NT2/D1 (cell line): Measurements from ENCODE around the gene NADK.
"Not testable (repeated sequence)": the region's sequence is repeated elsewhere in the genome, so short reads cannot be mapped to it uniquely, and the experiment has no call there.

ENCODE experiments used
- SUZ12 ChIP-seq: IDR thresholded peaks from 2 replicates; pipeline ENCODE4 v1.6.1; 2011; ENCODE audit not compliant: insufficient read length, insufficient read depth; ENCODE audit errors: extremely low read depth
- YY1 ChIP-seq: IDR thresholded peaks from 2 replicates; pipeline ENCODE4 v1.6.1; 2011; ENCODE audit not compliant: insufficient read length, insufficient read depth
- ZNF274 ChIP-seq: IDR thresholded peaks from 2 replicates; pipeline ENCODE4 v1.6.1; 2011; ENCODE audit warnings: mild to moderate bottlenecking, low read depth, low read length

DNA sequence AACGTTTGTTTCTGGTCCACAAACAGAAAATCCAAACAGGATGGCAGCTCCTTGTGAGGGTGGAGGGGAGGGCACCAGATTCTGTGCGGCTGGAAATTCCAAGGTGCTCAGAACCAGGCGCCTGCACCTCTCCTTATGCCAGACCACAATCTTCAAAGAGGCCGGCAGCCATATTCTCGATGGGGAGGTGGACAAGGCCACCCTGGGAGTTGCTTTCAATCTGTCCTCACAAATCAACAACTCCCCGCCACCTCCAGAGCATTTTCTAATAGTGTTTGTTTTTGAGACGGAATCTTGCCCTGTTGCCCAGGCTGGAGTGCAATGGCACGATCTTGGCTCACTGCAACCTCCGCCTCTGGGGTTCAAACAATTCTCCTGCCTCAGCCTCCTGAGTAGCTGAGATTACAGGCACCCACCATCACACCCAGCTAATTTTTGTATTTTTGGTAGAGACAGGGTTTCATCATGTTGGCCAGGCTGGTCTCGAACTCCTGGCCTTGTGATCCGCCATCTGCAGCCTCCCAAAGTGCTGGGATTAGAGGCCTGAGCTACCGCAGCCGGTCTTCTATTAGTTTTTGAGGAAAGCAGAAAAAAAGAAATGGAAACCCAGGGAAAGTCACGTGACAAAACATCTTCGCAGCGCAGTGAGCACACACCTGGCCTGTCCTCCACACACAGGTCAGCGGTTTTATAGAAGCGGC lies 49.0 kb downstream of the NADK start:
- TF ChIP-seq YY1, ZNF274, SUZ12: not testable (repeated sequence)
